ENCODE data around the gene PLCB2. TPM values are rescaled to one million over a fixed set of nuclear protein-coding genes. Genes with fewer than 3 reads are reported as not detected.

Gene PLCB2
- polyA plus RNA-seq, 1 donor from 2014 or later: 7.4 TPM

- Histone ChIP-seq H3K27me3 (ENCODE audit: insufficient read depth, low read depth, low read length) (no peaks in the 10 kb centered on the region), H2AFZ (ENCODE audit: low read depth, low read length) (no peak overlapping the region), H3K79me2 (replicated peaks; ENCODE audit: insufficient read depth, low read length) (no peaks in the 10 kb centered on the region), H3K9ac (ENCODE audit: low read length) (no peak overlapping the region), H3F3A (ENCODE audit: insufficient read depth, low read length, poor library complexity, severe bottlenecking) (no peaks in the 10 kb centered on the region), H3K4me2 (ENCODE audit: low read length) (no peak overlapping the region), H3K9me3 (ENCODE audit: low read length) (no peaks in the 10 kb centered on the region), H3K36me3 (ENCODE audit: insufficient read depth, low read length) (no peaks in the 10 kb centered on the region), H4K20me1 (ENCODE audit: insufficient read depth) (no peaks in the 10 kb centered on the region), H3K4me3 (ENCODE audit: low read length) (no peak overlapping the region), H3K9me2 (ENCODE audit: insufficient read depth, low read length) (no peaks in the 10 kb centered on the region), H3K27ac (ENCODE audit: low read length) (no peak overlapping the region)
- TF ChIP-seq CTCF (IDR thresholded peaks at IDR 0.05; ENCODE audit: poor library complexity, severe bottlenecking) (no peak), REST (IDR thresholded peaks at IDR 0.05; ENCODE audit: borderline replicate concordance) (no peak)
Measured at GRCh38 chr15:40330368-40330836, 22.7 kb upstream of the PLCB2 start.

GRCh38 chr15:40329804-40330203 is 22.1 kb upstream of the PLCB2 start:
- Histone ChIP-seq H3K79me2 (replicated peaks; ENCODE audit: insufficient read depth, low read length) (peaks cover 4% of the 10 kb centered on the region), H3K4me3 (ENCODE audit: low read length) (no peak overlapping the region), H3K27me3 (ENCODE audit: insufficient read depth, low read depth, low read length) (no peaks in the 10 kb centered on the region), H3K4me2 (ENCODE audit: low read length) (no peak overlapping the region), H4K20me1 (ENCODE audit: insufficient read depth) (no peaks in the 10 kb centered on the region), H3K9ac (ENCODE audit: low read length) (no peak overlapping the region), H3K9me3 (ENCODE audit: low read length) (no peaks in the 10 kb centered on the region), H3K27ac (ENCODE audit: low read length) (no peak overlapping the region), H3K9me2 (ENCODE audit: insufficient read depth, low read length) (no peaks in the 10 kb centered on the region), H2AFZ (ENCODE audit: low read depth, low read length) (no peak overlapping the region), H3K36me3 (ENCODE audit: insufficient read depth, low read length) (no peaks in the 10 kb centered on the region), H3F3A (ENCODE audit: insufficient read depth, low read length, poor library complexity, severe bottlenecking) (no peaks in the 10 kb centered on the region)
- TF ChIP-seq TAF1 (IDR thresholded peaks at IDR 0.05; ENCODE audit: low read depth): no peak
- TF ChIP-seq SMC3 (conservative IDR thresholded peaks at IDR 0.05; ENCODE audit: poor library complexity): no peak
- no peak for TF ChIP-seq POLR2AphosphoS5 (IDR thresholded peaks at IDR 0.05)
- TF ChIP-seq EZH2 (IDR thresholded peaks at IDR 0.05; ENCODE audit: borderline replicate concordance, insufficient read depth, low read length, poor library complexity, severe bottlenecking): no peak
- no peak for TF ChIP-seq CTCF (IDR thresholded peaks at IDR 0.05; ENCODE audit: poor library complexity, severe bottlenecking)
- TF ChIP-seq RAD21 (conservative IDR thresholded peaks at IDR 0.05): no peak
- TF ChIP-seq REST (IDR thresholded peaks at IDR 0.05; ENCODE audit: borderline replicate concordance): no peak
- TF ChIP-seq EP300 (conservative IDR thresholded peaks at IDR 0.05; ENCODE audit: poor library complexity, severe bottlenecking): no peak
- TF ChIP-seq MXI1 (conservative IDR thresholded peaks at IDR 0.05; ENCODE audit: poor library complexity, severe bottlenecking): no peak
